HepG2 (cell line): ENCODE data around the gene CALN1. TPM values are rescaled to one million over a fixed set of nuclear protein-coding genes. Genes with fewer than 3 reads are reported as not detected.

Experiments used
- ATAC-seq: fragments of 200-7000 bp; cut with Tn5 transposase; 3 replicates; pipeline ENCODE4 v1.9.1; 2020; ENCODE audit warnings: mild to moderate bottlenecking, moderate library complexity
- BruUV-seq: library from RNA; stranded (reverse); fragments of 400-500 nt; replicated peaks from 2 replicates; lab custom pipeline; 2021; lab: Mats Ljungman, UMichigan
- CTCF ChIA-PET: fragments of 300-600 bp; formaldehyde crosslinking; extraction: SDS; loops from one replicate; lab custom pipeline; 2021; ENCODE audit warnings: low total read pairs, inconsistent platforms, low intra/inter-chr PET ratio; lab: Yijun Ruan, JAX
- POLR2A ChIA-PET: fragments of 350-600 bp; sonication (Branson Sonifier 250); formaldehyde crosslinking; loops from one replicate; lab custom pipeline; 2020; ENCODE audit warnings: antibody characterized with exemption, inconsistent platforms; lab: Yijun Ruan, JAX
- DNase-seq: peaks from one replicate; pipeline ENCODE4 v3.0.0-alpha.2; 2015; ENCODE audit warnings: low spot score
- FAIRE-seq: peaks from 3 replicates; lab custom pipeline; 2011; peaks lifted over from hg19 to GRCh38; lab: Jason Lieb, UNC
- H2AFZ ChIP-seq: one replicate; pipeline ENCODE4 v1.6.1; 2011; ENCODE audit warnings: low read length, inconsistent platforms
- H3K27ac ChIP-seq: fragments of 300-600 bp; 3 replicates; pipeline ENCODE4 v1.8.0; 2011; ENCODE audit warnings: mixed run types, mild to moderate bottlenecking, mixed read lengths, low read length, inconsistent platforms; ENCODE audit not compliant: insufficient read depth; ENCODE audit errors: extremely low read length
- H3K27me3 ChIP-seq, 2 experiments: fragments of 200-600 bp in 1 of 2; 2 replicates in 1 of 2; 3 replicates in 1 of 2; pipeline versions ENCODE4 v1.6.0 to v1.8.0; 2011; ENCODE audit warnings: low read length in 2 of 2, mild to moderate bottlenecking in 2 of 2, moderate library complexity in 2 of 2, inconsistent platforms in 1 of 2; ENCODE audit not compliant: insufficient read depth in 2 of 2, control insufficient read depth in 1 of 2
- H3K36me3 ChIP-seq, 2 experiments: fragments of 200-600 bp in 1 of 2; replicated peaks in 1 of 2; 2 replicates in 1 of 2; 3 replicates in 1 of 2; pipeline versions ENCODE4 v1.5.1 to v1.8.0; 2011; ENCODE audit warnings: low read length in 2 of 2, inconsistent platforms in 1 of 2; ENCODE audit not compliant: insufficient read depth in 2 of 2, control insufficient read depth in 1 of 2
- H3K4me1 ChIP-seq: 2 replicates; pipeline ENCODE4 v1.5.1; 2012; ENCODE audit warnings: low read length, inconsistent platforms; ENCODE audit not compliant: insufficient read depth
- H3K4me2 ChIP-seq: 2 replicates; pipeline ENCODE4 v1.6.0; 2011; ENCODE audit warnings: low read depth, low read length, inconsistent platforms
- H3K4me3 ChIP-seq, 3 experiments: fragments of 200-600 bp in 1 of 3; sonication (generic), shearing (Covaris generic) in 1 of 3; replicated peaks in 1 of 3; 2 replicates each; pipeline ENCODE4 v1.5.1; 2011 to 2016; ENCODE audit warnings: low read length in 3 of 3, inconsistent platforms in 2 of 3, low read depth in 2 of 3, mild to moderate bottlenecking in 2 of 3, control low read depth in 1 of 3, mixed read lengths in 1 of 3; ENCODE audit not compliant: insufficient read depth in 1 of 3
- H3K79me2 ChIP-seq: one replicate; pipeline ENCODE4 v1.6.1; 2011; ENCODE audit warnings: low read length, inconsistent platforms; ENCODE audit not compliant: insufficient read depth
- H3K9ac ChIP-seq: 2 replicates; pipeline ENCODE4 v1.6.0; 2011; ENCODE audit warnings: mild to moderate bottlenecking, low read depth, low read length, inconsistent platforms; ENCODE audit not compliant: insufficient read depth
- H3K9me3 ChIP-seq: 2 replicates; pipeline ENCODE4 v1.5.1; 2012; ENCODE audit warnings: mild to moderate bottlenecking, low read length
- H4K20me1 ChIP-seq: 2 replicates; pipeline ENCODE4 v1.6.0; 2011; ENCODE audit warnings: inconsistent platforms, mild to moderate bottlenecking, low read length, moderate library complexity; ENCODE audit not compliant: insufficient read depth
- ELF4 ChIP-seq: sonication (generic); formaldehyde crosslinking; IDR thresholded peaks from 2 replicates; pipeline ENCODE4 v1.5.0; 2020; ENCODE audit warnings: missing genetic modification reagents, mild to moderate bottlenecking, moderate library complexity, borderline replicate concordance
- FOXA3 ChIP-seq: IDR thresholded peaks from 2 replicates; pipeline ENCODE4 v1.6.1; 2016; ENCODE audit warnings: missing genetic modification reagents, missing compliant biosample characterization
- FOXK2 ChIP-seq: fragments of 450-650 bp; IDR thresholded peaks from 2 replicates; pipeline ENCODE4 v1.6.1; 2016
- GPBP1L1 ChIP-seq: sonication (generic); formaldehyde crosslinking; IDR thresholded peaks from 2 replicates; pipeline ENCODE4 v1.5.0; 2020; ENCODE audit warnings: mild to moderate bottlenecking, missing genetic modification reagents
- NFYB ChIP-seq: sonication (generic); formaldehyde crosslinking; IDR thresholded peaks from 2 replicates; pipeline ENCODE4 v1.4.0; 2020; ENCODE audit warnings: missing genetic modification reagents
- SRY ChIP-seq: sonication (generic); formaldehyde crosslinking; IDR thresholded peaks from 2 replicates; pipeline ENCODE4 v1.8.0; 2022; ENCODE audit warnings: mild to moderate bottlenecking, missing genetic modification reagents
- THAP7 ChIP-seq: sonication (generic); formaldehyde crosslinking; IDR thresholded peaks from 2 replicates; pipeline ENCODE4 v1.8.1; 2023; ENCODE audit warnings: mild to moderate bottlenecking, missing genetic modification reagents
- ZNF354B ChIP-seq: sonication (generic); formaldehyde crosslinking; IDR thresholded peaks from 2 replicates; pipeline ENCODE4 v1.8.0; 2022; ENCODE audit warnings: mild to moderate bottlenecking, missing genetic modification reagents
- ZNF878 ChIP-seq: sonication (generic); formaldehyde crosslinking; IDR thresholded peaks from 2 replicates; pipeline ENCODE4 v1.8.1; 2023; ENCODE audit warnings: mild to moderate bottlenecking, missing genetic modification reagents, moderate library complexity
- ZSCAN29 ChIP-seq: sonication (generic); formaldehyde crosslinking; conservative IDR thresholded peaks from 2 replicates; pipeline ENCODE4 v1.4.0; 2020; ENCODE audit warnings: mild to moderate bottlenecking, missing genetic modification reagents
- WGBS: methylation state at CpG from one replicate; pipeline ENCODE4 v1.1.6; 2017; ENCODE audit warnings: low lambda C conversion rate; 5-methylcytosine and 5-hydroxymethylcytosine counted together
- in situ Hi-C: cut with HindIII; loops from 2 replicates; pipeline ENCODE4 v1.10.0; 2017; ENCODE audit warnings: low pct_unique_long_range_greater_than_20kb; ENCODE audit not compliant: extremely low pct_ligation_motif_present
- intact Hi-C: fragments of 100-400 bp; cut with micrococcal nuclease; formaldehyde crosslinking; loops from one replicate; pipeline ENCODE4 v1.10.0; 2022; ENCODE audit not compliant: unreplicated experiment
- polyA plus RNA-seq, 8 experiments: library from polyadenylated mRNA; depleted of rRNA in 3 of 8; stranded (reverse) in 7 of 8; unstranded in 1 of 8; fragments of >200 nt; fragmentation: Illumina TruSeq in 4 of 8; extraction: Trizol in 4 of 8; gene quantifications; 2 replicates each; pipeline versions ENCODE4 v1.2.1 to v1.2.3, GENCODE V29; 2011 to 2016; ENCODE audit warnings: low read depth in 4 of 8, missing spikeins in 1 of 8, mixed read lengths in 1 of 8; ENCODE audit not compliant: insufficient read depth in 1 of 8
- total RNA-seq, 5 experiments: library from RNA; depleted of rRNA; stranded (reverse); fragments of >200 nt; fragmentation: Illumina TruSeq; extraction: Trizol; gene quantifications; 2 replicates each; pipeline ENCODE4 v1.2.3, GENCODE V29; 2016; ENCODE audit warnings: low read depth in 1 of 5
- TF ChIP-seq, protein P1 (sequence below): sonication (generic); formaldehyde crosslinking; IDR thresholded peaks from 2 replicates; pipeline ENCODE4 v1.4.0; 2020; ENCODE audit warnings: mild to moderate bottlenecking, missing genetic modification reagents

Gene CALN1
- total and polyA plus RNA-seq, 2 of the 13 experiments (the other 11 are each of a cell fraction or from before 2014, with no cell fraction given), result not detected

- no TSS peak for BruUV-seq
- ChIA-PET CTCF (no interaction called here), POLR2A (no interaction called here)
- no peak overlapping the region for H3K4me3 ChIP-seq
- no peaks in the 10 kb centered on the region; a peak in 1 of 5 replicates for H3K27me3 ChIP-seq
- H3K27ac ChIP-seq, result no peak overlapping the region
- DNase-seq, result no peak
- in situ Hi-C loops (no loop called here), intact Hi-C loops (no loop called here)
- TF ChIP-seq FOXK2, result no peak
- TF ChIP-seq SRY (CRISPR knock-in tag), result no peak
- TF ChIP-seq THAP7, result no peak
- TF ChIP-seq, protein P1, sequence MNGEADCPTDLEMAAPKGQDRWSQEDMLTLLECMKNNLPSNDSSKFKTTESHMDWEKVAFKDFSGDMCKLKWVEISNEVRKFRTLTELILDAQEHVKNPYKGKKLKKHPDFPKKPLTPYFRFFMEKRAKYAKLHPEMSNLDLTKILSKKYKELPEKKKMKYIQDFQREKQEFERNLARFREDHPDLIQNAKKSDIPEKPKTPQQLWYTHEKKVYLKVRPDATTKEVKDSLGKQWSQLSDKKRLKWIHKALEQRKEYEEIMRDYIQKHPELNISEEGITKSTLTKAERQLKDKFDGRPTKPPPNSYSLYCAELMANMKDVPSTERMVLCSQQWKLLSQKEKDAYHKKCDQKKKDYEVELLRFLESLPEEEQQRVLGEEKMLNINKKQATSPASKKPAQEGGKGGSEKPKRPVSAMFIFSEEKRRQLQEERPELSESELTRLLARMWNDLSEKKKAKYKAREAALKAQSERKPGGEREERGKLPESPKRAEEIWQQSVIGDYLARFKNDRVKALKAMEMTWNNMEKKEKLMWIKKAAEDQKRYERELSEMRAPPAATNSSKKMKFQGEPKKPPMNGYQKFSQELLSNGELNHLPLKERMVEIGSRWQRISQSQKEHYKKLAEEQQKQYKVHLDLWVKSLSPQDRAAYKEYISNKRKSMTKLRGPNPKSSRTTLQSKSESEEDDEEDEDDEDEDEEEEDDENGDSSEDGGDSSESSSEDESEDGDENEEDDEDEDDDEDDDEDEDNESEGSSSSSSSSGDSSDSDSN (CRISPR knock-in tag), result no peak
- TF ChIP-seq ZNF878 (CRISPR knock-in tag), result no peak
- no peak for TF ChIP-seq GPBP1L1 (CRISPR knock-in tag)
- TF ChIP-seq FOXA3 (CRISPR knock-in tag), result no peak
- TF ChIP-seq ZNF354B (CRISPR knock-in tag), result no peak
- no peak for TF ChIP-seq ZSCAN29
- TF ChIP-seq ELF4 (CRISPR knock-in tag), result no peak
- no peak for TF ChIP-seq NFYB (CRISPR knock-in tag)
- no peak overlapping the region for H3K9ac ChIP-seq
- no peak for FAIRE-seq
- H3K4me2 ChIP-seq, result no peak overlapping the region
- H3K36me3 ChIP-seq, result no peaks in the 10 kb centered on the region
- H4K20me1 ChIP-seq, result no peaks in the 10 kb centered on the region
- H2AFZ ChIP-seq, result no peak overlapping the region
- 15% methylated on average over 4 of the region's 4 CpGs for WGBS
- no peak for ATAC-seq
- no peaks in the 10 kb centered on the region for H3K4me1 ChIP-seq
- no peaks in the 10 kb centered on the region for H3K9me3 ChIP-seq
- H3K79me2 ChIP-seq, result no peaks in the 10 kb centered on the region
Observed at GRCh38 chr7:71961283-71961682, 450.9 kb downstream of the CALN1 start.
